ENCODE measurements around the gene PPP2R1A. TPM values are rescaled to one million over a fixed set of nuclear protein-coding genes. Genes with fewer than 3 reads are reported as not detected.
"Not testable (repeated sequence)": the region's sequence is repeated elsewhere in the genome, so short reads cannot be mapped to it uniquely, and the experiment has no call there.

Gene PPP2R1A
- total RNA-seq, 1 donor from 2014 or later: 203 TPM

- intact Hi-C loops (cut with micrococcal nuclease): no loop called here
Observed at GRCh38 chr19:52198678-52199077, 8.8 kb downstream of the PPP2R1A start.

DNA sequence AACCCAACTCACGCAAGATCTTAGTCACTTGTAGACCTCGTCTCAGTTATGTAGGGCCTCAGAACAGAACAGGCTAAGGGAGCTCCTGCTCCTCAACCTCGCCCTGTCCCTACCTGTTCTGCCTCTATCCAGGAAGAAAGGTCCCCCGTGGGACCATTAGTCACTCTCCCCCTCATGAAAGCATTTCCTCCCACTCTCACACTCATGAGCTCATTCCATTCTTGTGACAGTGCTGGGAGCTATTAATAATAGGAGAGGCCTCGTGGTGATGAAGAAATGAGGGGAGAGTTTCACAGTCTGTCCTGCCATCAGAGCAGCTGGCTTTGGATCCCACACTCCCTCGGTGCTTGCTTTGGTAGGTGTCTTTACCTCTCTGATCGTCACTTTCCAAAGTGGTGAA is 10.2 kb downstream of the PPP2R1A start:
- intact Hi-C loops (cut with micrococcal nuclease): no loop called here

DNA sequence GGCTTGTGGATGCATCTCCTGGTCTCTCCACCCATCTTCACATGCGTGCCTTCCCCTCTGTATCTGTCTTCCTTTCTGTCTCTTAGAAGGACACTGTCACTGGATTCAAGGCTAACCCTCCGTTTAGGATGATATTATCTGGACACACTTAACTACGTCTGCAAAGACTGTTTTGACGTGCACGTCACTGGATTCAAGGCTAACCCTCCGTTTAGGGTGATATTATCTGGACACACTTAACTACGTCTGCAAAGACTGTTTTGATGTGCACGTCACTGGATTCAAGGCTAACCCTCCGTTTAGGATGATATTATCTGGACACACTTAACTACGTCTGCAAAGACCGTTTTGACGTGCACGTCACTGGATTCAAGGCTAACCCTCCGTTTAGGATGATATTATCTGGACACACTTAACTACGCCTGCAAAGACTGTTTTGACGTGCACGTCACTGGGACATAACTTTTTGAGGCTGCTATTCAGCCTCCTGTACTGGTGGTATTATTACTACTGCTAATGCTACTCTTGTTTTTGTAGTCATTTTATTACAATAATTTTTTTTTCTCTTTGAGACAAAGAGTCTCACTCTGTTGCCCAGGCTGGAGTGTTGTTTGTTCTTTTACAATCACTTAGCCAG is 11.0 kb downstream of the PPP2R1A start:
- intact Hi-C loops (cut with micrococcal nuclease): not testable (repeated sequence)

DNA sequence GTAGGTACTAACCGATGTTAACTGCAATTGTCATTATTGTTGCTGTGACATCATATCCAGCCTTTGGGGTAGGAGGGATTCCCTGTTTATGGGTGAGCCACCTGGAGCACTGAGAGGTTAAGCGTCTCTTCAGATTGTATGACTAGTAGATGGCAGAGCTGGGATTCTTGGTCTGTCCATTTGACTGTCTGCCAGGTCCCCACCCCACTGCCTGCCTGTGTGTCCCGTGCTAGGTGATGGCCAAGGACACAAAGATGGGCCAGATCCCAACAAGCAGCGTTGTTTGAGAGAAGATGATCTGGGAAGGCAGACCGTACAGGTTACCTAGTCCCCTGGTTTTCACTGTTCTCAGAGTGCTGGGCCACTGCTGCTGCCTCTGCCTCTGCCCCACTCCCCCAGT is 16.6 kb downstream of the PPP2R1A start:
- intact Hi-C loops (cut with micrococcal nuclease): no loop called here

DNA sequence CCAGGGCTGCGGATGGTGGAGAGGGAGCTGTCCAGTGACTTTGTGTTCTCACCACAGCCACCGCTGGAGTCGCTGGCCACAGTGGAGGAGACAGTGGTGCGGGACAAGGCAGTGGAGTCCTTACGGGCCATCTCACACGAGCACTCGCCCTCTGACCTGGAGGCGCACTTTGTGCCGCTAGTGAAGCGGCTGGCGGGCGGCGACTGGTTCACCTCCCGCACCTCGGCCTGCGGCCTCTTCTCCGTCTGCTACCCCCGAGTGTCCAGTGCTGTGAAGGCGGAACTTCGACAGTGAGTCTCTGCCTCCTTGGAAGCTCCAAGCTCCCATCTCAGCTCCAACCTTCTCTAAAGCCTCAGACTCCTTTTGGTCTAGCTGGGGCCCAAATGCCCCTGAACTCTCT is 21.4 kb downstream of the PPP2R1A start:
- intact Hi-C loops (cut with micrococcal nuclease): no loop called here

DNA sequence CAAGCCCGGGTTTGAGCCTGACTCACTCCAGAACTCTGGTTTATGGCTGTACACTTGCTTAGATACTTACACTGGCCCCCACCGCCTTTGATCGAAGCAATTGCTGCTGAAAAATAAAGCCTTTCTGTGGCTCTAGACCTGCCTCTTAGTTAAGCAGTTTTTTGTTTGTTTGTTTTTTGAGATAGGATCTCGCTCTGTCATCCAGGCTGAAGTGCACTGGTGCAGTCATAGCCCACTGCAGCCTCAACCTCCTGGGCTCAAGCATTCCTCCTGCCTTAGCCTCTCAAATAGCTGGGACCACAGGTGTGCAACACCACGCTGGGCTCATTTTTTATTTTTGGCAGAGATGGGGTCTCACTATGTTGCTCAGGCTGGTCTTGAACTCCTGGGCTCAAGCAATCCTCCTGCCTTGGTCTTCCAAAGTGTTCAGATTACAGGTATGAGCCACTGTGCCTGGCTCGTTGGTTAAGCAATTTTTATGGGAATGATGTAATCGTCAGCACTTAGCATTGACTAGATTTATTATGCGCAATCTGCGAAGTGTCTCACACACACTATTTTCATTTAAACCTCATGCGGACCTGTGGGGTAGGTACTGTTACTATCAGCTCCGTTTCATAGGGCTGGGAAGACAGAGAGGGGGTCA is 22.2 kb downstream of the PPP2R1A start:
- intact Hi-C loops (cut with micrococcal nuclease): no loop called here

DNA sequence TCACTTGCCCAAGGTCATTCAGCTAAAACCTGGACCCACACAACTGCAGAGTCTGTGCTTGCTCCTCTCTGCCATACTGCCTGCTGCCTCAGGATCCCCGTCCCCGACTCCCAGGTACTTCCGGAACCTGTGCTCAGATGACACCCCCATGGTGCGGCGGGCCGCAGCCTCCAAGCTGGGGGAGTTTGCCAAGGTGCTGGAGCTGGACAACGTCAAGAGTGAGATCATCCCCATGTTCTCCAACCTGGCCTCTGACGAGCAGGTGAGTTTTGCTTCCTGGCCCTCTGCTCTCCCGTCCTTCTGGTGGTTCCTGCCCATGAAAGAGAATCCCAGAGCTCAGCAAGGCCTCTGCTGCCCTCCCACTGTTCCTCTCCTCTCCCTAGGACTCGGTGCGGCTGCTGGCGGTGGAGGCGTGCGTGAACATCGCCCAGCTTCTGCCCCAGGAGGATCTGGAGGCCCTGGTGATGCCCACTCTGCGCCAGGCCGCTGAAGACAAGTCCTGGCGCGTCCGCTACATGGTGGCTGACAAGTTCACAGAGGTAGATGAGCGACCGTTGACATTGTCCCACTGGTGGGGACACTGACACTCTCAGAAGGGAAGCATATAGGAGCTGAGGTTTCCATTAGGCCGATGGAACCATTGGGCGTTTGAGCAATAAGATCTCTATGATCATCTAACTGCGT is 22.9 kb downstream of the PPP2R1A start:
- intact Hi-C loops (cut with micrococcal nuclease): no loop called here

DNA sequence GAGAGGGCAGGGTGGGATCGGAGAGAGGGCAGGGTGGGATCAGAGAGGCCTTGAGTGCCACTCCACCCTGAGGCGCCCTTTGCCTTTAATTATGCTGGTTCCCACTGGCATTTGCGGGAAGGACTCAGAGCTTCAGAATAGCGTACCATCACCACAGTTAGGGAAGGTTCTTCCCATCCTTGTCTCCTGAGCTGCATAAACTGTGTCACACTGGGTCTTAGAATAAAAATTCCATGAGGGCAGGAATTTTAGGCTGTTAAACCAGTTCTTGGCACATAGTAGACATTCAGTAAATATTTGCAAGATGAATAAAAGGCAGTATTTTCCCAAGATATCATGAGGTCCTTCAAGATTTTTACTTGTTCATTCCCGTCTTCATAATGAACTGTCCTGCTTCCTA is 24.4 kb downstream of the PPP2R1A start:
- intact Hi-C loops (cut with micrococcal nuclease): no loop called here

- intact Hi-C loops (cut with micrococcal nuclease): no loop called here
Observed at GRCh38 chr19:52216401-52216800, 26.5 kb downstream of the PPP2R1A start.

GRCh38 chr19:52217576-52217975 is 27.7 kb downstream of the PPP2R1A start:
- intact Hi-C loops (cut with micrococcal nuclease): no loop called here

DNA sequence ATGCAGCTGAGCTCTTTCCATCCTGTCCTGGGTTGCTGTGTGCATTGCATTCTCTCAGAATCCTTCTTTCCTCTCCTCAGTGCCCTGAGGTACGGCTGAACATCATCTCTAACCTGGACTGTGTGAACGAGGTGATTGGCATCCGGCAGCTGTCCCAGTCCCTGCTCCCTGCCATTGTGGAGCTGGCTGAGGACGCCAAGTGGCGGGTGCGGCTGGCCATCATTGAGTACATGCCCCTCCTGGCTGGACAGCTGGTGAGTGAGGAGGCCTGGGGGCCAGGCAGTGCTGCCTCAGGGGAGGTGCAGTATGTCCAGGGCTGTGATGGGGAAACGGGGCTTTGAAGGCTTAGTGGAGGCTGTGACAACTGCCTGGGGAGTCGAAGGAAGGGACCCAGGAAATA is 29.8 kb downstream of the PPP2R1A start:
- intact Hi-C loops (cut with micrococcal nuclease): no loop called here

- intact Hi-C loops (cut with micrococcal nuclease): no loop called here
Observed at GRCh38 chr19:52221031-52221430, 31.2 kb downstream of the PPP2R1A start.

GRCh38 chr19:52221831-52222375 is 32.1 kb downstream of the PPP2R1A start:
- intact Hi-C loops (cut with micrococcal nuclease): no loop called here

- intact Hi-C loops (cut with micrococcal nuclease): no loop called here
Observed at GRCh38 chr19:52224211-52224610, 34.4 kb downstream of the PPP2R1A start.

DNA sequence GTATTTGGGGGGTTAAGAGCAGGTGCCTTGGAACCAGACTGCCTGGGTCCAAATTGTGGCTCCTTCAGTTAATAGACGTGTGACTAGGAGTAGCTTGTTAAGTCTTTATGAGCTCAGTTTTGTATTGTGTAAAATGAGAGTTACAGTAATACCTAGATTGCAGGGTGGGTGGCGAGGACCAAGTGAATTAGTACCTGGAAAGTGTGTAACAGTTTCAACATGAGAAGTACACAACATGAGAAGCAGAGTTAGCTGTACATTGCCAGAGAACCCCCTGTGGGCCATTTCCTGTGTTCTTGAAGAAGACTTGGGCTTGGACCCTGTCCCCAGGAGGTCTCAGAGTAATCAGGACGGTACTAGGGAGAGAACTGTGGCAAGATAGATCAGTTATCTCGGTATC is 36.8 kb downstream of the PPP2R1A start:
- intact Hi-C loops (cut with micrococcal nuclease): no loop called here

DNA sequence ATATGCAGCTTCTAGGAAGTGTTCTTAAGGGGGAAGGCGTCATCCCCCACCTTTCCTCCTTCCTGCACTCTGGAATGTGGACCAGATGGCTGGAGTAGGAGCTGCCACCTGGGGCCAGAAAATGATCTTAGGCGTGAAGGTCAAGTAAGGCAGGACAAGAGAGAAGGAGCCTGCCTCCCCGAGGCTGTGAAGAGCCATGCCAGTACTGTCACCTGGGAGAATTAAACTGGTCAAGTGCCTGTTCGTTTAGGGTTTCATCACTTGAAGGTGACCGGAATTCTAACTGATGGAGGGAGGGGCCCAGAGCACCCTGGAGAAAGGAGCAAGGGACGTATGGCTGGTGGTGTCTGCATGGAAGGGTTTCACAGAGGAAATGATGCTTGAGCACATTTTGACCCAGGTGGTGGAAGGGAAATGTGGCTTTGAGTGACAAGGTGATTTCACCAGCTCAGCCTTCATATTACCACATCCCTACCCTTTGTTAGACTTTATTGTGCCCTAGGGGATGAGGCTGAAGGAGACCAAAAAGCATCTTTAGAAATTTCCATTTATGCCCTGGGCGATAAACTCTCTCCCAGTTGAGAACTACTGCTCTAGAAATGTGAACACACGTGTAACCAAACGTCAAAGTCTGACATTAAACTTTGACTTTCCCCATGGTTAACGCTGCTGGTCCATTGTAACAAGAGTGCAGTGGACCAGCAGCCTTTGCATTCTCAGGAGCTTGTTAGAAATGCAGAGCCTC is 37.5 kb downstream of the PPP2R1A start:
- intact Hi-C loops (cut with micrococcal nuclease): no loop called here

GRCh38 chr19:52227980-52228379 is 38.1 kb downstream of the PPP2R1A start:
- intact Hi-C loops (cut with micrococcal nuclease): no loop called here

GRCh38 chr19:52229524-52229923 is 39.7 kb downstream of the PPP2R1A start:
- intact Hi-C loops (cut with micrococcal nuclease): no loop called here

DNA sequence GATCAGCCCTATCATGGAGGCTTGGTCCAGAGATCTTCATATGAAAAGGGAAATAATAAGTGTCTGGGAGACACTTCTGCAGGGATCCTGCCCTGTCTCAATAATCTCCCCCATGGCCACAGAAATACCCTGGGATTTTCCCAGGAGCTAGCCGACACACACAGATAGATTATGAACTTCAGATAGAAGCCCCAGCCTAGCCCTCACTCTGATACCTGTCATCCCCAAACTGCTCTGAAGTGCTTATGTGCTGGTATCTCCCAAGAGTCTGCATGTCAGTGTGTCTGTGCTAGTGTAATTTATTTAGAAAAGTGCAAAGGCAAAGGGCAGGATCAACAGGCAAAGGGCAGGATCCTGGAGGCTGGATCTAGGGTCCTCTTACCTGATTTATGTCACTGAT is 40.8 kb downstream of the PPP2R1A start:
- intact Hi-C loops (cut with micrococcal nuclease): no loop called here

DNA sequence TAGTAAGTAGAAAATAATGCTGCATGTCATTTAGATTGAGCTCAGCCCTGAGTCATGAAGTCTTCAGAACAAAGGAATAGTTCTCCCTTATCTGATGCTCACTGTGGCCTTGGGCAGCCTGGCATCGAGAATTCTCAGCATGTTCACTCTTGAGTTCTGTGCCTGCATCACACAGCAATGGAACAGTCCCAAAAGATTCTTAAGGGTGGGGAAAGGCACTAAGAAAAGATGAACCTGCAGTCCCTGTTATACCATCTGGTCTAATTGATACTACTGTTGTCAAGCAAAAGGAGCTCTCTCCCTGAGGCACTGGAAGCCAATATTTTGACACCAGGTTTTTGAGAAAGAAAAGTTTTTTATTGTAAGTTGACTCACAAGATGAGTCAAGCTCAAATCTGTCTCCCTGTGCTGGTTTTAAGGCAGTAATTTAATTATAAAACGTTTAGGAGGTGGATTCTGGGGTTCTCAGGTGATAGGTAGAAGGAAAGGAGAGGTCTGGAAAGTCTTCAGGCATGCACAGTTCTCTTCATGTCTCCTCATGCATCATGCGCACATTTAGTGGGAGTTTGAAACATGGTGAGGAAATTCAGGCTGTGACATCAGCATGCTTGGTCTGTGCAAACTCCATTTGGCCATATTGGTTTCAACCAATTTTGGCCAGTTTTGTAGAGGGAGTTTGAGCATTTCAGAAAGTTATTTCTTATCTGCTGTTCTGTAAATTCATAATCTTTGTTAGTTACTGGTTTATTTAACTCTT is 41.5 kb downstream of the PPP2R1A start:
- intact Hi-C loops (cut with micrococcal nuclease): no loop called here

- intact Hi-C loops (cut with micrococcal nuclease): no loop called here
Observed at GRCh38 chr19:52234406-52234805, 44.6 kb downstream of the PPP2R1A start.

All from T-helper 1 cell treated with Interleukin-12 subunit alpha and Interleukin-12 subunit beta and Interleukin-4 antibody, amounts not matched to agents 30 ng/mL and 1 ng/mL, for 36 hours (primary cell).